ENCODE measurements around the gene STARD4.

DNA sequence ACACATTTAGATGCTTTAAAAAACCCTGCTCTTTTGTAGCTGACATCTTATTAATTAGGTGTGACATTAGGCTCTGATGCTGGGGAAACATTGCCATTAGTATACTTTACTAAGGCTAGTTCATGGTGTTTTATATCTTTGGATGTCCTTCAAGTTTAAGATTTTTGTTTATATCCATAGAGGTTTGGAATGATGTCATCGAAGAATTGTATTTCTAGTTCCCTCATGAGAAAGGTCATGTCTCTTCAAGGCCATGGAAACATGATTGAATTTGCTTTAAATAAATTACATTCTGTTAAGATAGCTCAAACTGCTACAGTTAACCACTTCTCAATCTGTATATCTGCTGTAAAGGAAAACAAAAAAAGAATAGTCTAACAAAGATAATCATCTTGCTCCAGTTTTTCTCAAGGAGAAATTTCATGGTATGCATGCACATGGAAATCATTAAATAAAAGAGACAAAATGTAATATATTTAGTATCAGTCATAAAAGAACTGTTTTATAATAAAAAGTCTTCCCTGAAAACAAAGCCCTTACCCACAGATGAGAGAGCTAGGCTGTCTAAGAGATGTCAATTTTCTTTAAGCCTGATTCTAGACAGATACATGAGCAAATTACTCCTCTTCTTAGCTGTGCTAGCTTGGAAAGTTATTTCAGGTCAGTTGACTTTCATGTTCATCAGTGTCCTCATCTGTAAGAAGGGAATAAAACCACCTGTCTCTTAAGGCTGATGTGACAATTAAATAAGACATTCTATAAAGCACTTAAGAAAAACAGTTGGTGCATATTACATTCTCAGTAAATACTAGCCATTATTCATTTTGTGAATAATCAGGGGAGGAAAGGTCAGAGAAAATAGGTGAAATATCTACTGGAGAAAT lies 25.0 kb upstream of the STARD4 start:
- TF ChIP-seq, protein P1, sequence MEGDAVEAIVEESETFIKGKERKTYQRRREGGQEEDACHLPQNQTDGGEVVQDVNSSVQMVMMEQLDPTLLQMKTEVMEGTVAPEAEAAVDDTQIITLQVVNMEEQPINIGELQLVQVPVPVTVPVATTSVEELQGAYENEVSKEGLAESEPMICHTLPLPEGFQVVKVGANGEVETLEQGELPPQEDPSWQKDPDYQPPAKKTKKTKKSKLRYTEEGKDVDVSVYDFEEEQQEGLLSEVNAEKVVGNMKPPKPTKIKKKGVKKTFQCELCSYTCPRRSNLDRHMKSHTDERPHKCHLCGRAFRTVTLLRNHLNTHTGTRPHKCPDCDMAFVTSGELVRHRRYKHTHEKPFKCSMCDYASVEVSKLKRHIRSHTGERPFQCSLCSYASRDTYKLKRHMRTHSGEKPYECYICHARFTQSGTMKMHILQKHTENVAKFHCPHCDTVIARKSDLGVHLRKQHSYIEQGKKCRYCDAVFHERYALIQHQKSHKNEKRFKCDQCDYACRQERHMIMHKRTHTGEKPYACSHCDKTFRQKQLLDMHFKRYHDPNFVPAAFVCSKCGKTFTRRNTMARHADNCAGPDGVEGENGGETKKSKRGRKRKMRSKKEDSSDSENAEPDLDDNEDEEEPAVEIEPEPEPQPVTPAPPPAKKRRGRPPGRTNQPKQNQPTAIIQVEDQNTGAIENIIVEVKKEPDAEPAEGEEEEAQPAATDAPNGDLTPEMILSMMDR (IDR thresholded peaks at IDR 0.05; ENCODE audit: low read depth, low read length, missing input control) = no peak
- TF ChIP-seq, protein P2, sequence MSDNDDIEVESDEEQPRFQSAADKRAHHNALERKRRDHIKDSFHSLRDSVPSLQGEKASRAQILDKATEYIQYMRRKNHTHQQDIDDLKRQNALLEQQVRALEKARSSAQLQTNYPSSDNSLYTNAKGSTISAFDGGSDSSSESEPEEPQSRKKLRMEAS (IDR thresholded peaks at IDR 0.05) = no peak
- TF ChIP-seq TAF1 (conservative IDR thresholded peaks at IDR 0.05) = no peak
- TF ChIP-seq, protein P3, sequence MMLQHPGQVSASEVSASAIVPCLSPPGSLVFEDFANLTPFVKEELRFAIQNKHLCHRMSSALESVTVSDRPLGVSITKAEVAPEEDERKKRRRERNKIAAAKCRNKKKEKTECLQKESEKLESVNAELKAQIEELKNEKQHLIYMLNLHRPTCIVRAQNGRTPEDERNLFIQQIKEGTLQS (IDR thresholded peaks at IDR 0.05) = no peak
- no peak for TF ChIP-seq YY1 (IDR thresholded peaks at IDR 0.05)

Measured in liver (tissue), 3 donors.